Ectodermal cell (in vitro differentiated cells): ENCODE measurements around the gene CATSPERD.

Experiments
- H3K27ac ChIP-seq: 2 replicates; pipeline ENCODE4 v1.7.0; 2013; ENCODE audit warnings: mild to moderate bottlenecking, low read depth, low read length; ENCODE audit not compliant: insufficient read depth, poor library complexity, severe bottlenecking
- H3K27me3 ChIP-seq: 2 replicates; pipeline ENCODE4 v1.7.0; 2013; ENCODE audit warnings: mild to moderate bottlenecking, low read length; ENCODE audit not compliant: insufficient read depth, control insufficient read depth, poor library complexity, severe bottlenecking
- H3K36me3 ChIP-seq: one replicate; pipeline ENCODE4 v1.7.0; 2013; ENCODE audit warnings: low read length; ENCODE audit not compliant: control insufficient read depth, insufficient read depth
- H3K4me1 ChIP-seq: one replicate; pipeline ENCODE4 v1.7.0; 2013; ENCODE audit warnings: low read length; ENCODE audit not compliant: control insufficient read depth, insufficient read depth
- H3K4me3 ChIP-seq: 2 replicates; pipeline ENCODE4 v1.7.0; 2013; ENCODE audit warnings: low read depth, low read length, control low read depth; ENCODE audit not compliant: insufficient read depth
- H3K9me3 ChIP-seq: 2 replicates; pipeline ENCODE4 v1.7.0; 2013; ENCODE audit warnings: mild to moderate bottlenecking, low read length, moderate library complexity; ENCODE audit not compliant: control insufficient read depth
- WGBS, 2 experiments: methylation state at CpG; one replicate each; pipeline ENCODE4 v1.1.7; 2013; ENCODE audit warnings: missing lambda C conversion rate in 2 of 2; 5-methylcytosine and 5-hydroxymethylcytosine counted together

CATSPERD gene

GRCh38 chr19:5678071-5678718 lies 42.2 kb upstream of the CATSPERD start:
- Histone ChIP-seq H3K4me3 (no peak overlapping the region), H3K9me3 (no peaks in the 10 kb centered on the region), H3K36me3 (peaks cover 3% of the 10 kb centered on the region), H3K27me3 (no peaks in the 10 kb centered on the region), H3K4me1 (peaks cover 13% of the 10 kb centered on the region), H3K27ac (no peak overlapping the region)
- 94 to 95% methylated on average over 21 to 22 of the region's 22 CpGs for WGBS, 2 experiments

GRCh38 chr19:5679289-5680083 lies 41.0 kb upstream of the CATSPERD start:
- Histone ChIP-seq H3K27me3 (no peaks in the 10 kb centered on the region), H3K27ac (no peak overlapping the region), H3K36me3 (peaks cover 3% of the 10 kb centered on the region), H3K4me1 (peaks cover 13% of the 10 kb centered on the region), H3K9me3 (no peaks in the 10 kb centered on the region), H3K4me3 (peak overlapping the region; percentile 83)
- WGBS, 2 experiments = 59% methylated on average over 26 of the region's 26 CpGs

GRCh38 chr19:5680084-5680436 lies 40.4 kb upstream of the CATSPERD start:
- Histone ChIP-seq H3K9me3 (no peaks in the 10 kb centered on the region), H3K36me3 (peaks cover 3% of the 10 kb centered on the region), H3K4me1 (peaks cover 13% of the 10 kb centered on the region), H3K4me3 (peak overlapping the region; percentile 83), H3K27me3 (no peaks in the 10 kb centered on the region), H3K27ac (peak overlapping the region; percentile 80)
- 2 to 3% methylated on average over 23 of the region's 23 CpGs for WGBS, 2 experiments

- Histone ChIP-seq H3K9me3 (no peaks in the 10 kb centered on the region), H3K27ac (peak within 1 kb of the TSS; percentile 80), H3K36me3 (peaks cover 3% of the 10 kb centered on the region), H3K4me3 (peak within 1 kb of the TSS; percentile 83), H3K27me3 (no peaks in the 10 kb centered on the region), H3K4me1 (peaks cover 13% of the 10 kb centered on the region)
- WGBS, 2 experiments = 2 to 3% methylated on average over 94 of the region's 94 CpGs
Measured at GRCh38 chr19:5680437-5681368, 39.7 kb upstream of the CATSPERD start, which contains the start of the genes HSD11B1L and MICOS13. HSD11B1L (plus strand) TSS chr19:5681027; CDS start chr19:5684833, 3,806 bp downstream. MICOS13 (minus strand) TSS chr19:5680516; CDS start chr19:5680486, 30 bp downstream.

GRCh38 chr19:5681391-5682106 lies 38.9 kb upstream of the CATSPERD start:
- Histone ChIP-seq H3K36me3 (peaks cover 3% of the 10 kb centered on the region), H3K9me3 (no peaks in the 10 kb centered on the region), H3K27me3 (no peaks in the 10 kb centered on the region), H3K4me1 (peaks cover 13% of the 10 kb centered on the region), H3K27ac (no peak overlapping the region), H3K4me3 (peak overlapping the region; percentile 83)
- WGBS, 2 experiments = 78 to 79% methylated on average over 16 to 17 of the region's 17 CpGs

- H3K27ac ChIP-seq = no peak overlapping the region
- 93 to 94% methylated on average over 3 of the region's 3 CpGs for WGBS, 2 experiments
Measured at GRCh38 chr19:5682107-5682482, 38.3 kb upstream of the CATSPERD start.

GRCh38 chr19:5683177-5683886 lies 37.1 kb upstream of the CATSPERD start:
- no peak overlapping the region for H3K27ac ChIP-seq
- peaks cover under 1% of the 10 kb centered on the region for H3K36me3 ChIP-seq
- H3K4me1 ChIP-seq = peaks cover 13% of the 10 kb centered on the region
- 93 to 96% methylated on average over 10 of the region's 10 CpGs for WGBS, 2 experiments
- no peak overlapping the region for H3K4me3 ChIP-seq
- H3K9me3 ChIP-seq = no peaks in the 10 kb centered on the region
- H3K27me3 ChIP-seq = no peaks in the 10 kb centered on the region

More at GRCh38 chr19:5682107-5682482, 38.3 kb upstream of the CATSPERD start:
- Histone ChIP-seq H3K36me3 (peaks cover 3% of the 10 kb centered on the region), H3K4me3 (peak overlapping the region; percentile 83), H3K9me3 (no peaks in the 10 kb centered on the region), H3K4me1 (peaks cover 13% of the 10 kb centered on the region), H3K27me3 (no peaks in the 10 kb centered on the region)

- H3K4me3 ChIP-seq = no peak overlapping the region
- H3K9me3 ChIP-seq = no peaks in the 10 kb centered on the region
- H3K27ac ChIP-seq = no peak overlapping the region
- H3K4me1 ChIP-seq = peaks cover 13% of the 10 kb centered on the region
- WGBS, 2 experiments = 92 to 94% methylated on average over 22 of the region's 22 CpGs
- H3K27me3 ChIP-seq = no peaks in the 10 kb centered on the region
- H3K36me3 ChIP-seq = no peaks in the 10 kb centered on the region
Measured at GRCh38 chr19:5684694-5685430, 35.6 kb upstream of the CATSPERD start.

GRCh38 chr19:5686326-5686646 lies 34.2 kb upstream of the CATSPERD start:
- Histone ChIP-seq H3K4me3 (peak overlapping the region; percentile 62), H3K36me3 (no peaks in the 10 kb centered on the region)

More at GRCh38 chr19:5686326-5686646, 34.2 kb upstream of the CATSPERD start:
- H3K27me3 ChIP-seq = no peaks in the 10 kb centered on the region
- peaks cover 12% of the 10 kb centered on the region for H3K4me1 ChIP-seq
- WGBS, 2 experiments = 60 to 65% methylated on average over 16 of the region's 16 CpGs
- H3K27ac ChIP-seq = peak overlapping the region; percentile 23
- no peaks in the 10 kb centered on the region for H3K9me3 ChIP-seq
